ENCODE data around the gene MAP4K3.

DNA sequence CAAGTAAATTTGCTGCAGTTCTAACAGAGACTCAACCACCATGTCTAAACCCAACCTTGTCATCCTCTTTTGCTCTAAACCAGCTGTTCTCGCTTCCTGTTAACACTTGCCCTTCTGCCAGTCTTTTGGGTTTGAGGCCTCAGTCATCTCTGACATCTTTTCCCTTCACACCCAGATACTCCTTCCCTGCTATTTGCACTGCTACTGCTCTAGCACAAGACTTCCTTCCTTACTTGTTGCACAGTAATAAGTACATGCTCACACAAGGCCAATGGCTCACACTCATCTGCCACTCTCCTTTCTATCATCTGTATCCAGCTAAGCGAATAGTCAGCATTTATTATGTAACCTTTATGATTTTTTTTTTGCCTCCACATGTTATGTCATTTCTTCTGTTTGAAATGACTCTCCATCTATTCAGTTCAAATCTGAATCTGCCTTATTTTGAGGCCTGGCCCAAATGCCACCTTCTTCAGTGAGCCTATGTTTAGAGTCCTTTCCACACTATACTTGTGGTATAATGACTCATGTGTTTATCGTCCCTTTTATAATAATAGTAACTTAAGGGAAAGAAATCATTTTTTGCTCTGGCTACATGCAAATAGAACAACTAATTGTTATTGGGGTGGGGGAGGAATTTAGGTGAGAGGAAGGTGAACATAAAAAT is 170.8 kb downstream of the MAP4K3 start:
- no peak for TF ChIP-seq POLR2AphosphoS5 (IDR thresholded peaks at IDR 0.05)
- TF ChIP-seq, protein P1, sequence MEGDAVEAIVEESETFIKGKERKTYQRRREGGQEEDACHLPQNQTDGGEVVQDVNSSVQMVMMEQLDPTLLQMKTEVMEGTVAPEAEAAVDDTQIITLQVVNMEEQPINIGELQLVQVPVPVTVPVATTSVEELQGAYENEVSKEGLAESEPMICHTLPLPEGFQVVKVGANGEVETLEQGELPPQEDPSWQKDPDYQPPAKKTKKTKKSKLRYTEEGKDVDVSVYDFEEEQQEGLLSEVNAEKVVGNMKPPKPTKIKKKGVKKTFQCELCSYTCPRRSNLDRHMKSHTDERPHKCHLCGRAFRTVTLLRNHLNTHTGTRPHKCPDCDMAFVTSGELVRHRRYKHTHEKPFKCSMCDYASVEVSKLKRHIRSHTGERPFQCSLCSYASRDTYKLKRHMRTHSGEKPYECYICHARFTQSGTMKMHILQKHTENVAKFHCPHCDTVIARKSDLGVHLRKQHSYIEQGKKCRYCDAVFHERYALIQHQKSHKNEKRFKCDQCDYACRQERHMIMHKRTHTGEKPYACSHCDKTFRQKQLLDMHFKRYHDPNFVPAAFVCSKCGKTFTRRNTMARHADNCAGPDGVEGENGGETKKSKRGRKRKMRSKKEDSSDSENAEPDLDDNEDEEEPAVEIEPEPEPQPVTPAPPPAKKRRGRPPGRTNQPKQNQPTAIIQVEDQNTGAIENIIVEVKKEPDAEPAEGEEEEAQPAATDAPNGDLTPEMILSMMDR (IDR thresholded peaks at IDR 0.05) = no peak
- no peak for TF ChIP-seq POLR2A (IDR thresholded peaks at IDR 0.05)
